ENCODE results near the gene SPEG. TPM values are rescaled to one million over a fixed set of nuclear protein-coding genes. Genes with fewer than 3 reads are reported as not detected.
A peak's percentile ranks its signal among the peaks of the same experiment; 100 is the strongest.

Gene SPEG
- total RNA-seq, 1 experiment from 2014 or later, result 56.6 TPM

GRCh38 chr2:219522111-219523030 is 87.7 kb downstream of the SPEG start (continued):
- TF ChIP-seq, protein P1, sequence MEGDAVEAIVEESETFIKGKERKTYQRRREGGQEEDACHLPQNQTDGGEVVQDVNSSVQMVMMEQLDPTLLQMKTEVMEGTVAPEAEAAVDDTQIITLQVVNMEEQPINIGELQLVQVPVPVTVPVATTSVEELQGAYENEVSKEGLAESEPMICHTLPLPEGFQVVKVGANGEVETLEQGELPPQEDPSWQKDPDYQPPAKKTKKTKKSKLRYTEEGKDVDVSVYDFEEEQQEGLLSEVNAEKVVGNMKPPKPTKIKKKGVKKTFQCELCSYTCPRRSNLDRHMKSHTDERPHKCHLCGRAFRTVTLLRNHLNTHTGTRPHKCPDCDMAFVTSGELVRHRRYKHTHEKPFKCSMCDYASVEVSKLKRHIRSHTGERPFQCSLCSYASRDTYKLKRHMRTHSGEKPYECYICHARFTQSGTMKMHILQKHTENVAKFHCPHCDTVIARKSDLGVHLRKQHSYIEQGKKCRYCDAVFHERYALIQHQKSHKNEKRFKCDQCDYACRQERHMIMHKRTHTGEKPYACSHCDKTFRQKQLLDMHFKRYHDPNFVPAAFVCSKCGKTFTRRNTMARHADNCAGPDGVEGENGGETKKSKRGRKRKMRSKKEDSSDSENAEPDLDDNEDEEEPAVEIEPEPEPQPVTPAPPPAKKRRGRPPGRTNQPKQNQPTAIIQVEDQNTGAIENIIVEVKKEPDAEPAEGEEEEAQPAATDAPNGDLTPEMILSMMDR (IDR thresholded peaks at IDR 0.05 in 2 of 3, conservative IDR thresholded peaks at IDR 0.05 in 1 of 3; ENCODE audit: borderline replicate concordance in 1 of 3, insufficient read depth in 1 of 3, low read depth in 2 of 3, low read length in 2 of 3), result no peak
- TF ChIP-seq EGR1 (IDR thresholded peaks at IDR 0.05; ENCODE audit: low read depth) (no peak), ZNF274 (IDR thresholded peaks at IDR 0.05; ENCODE audit: low read depth, low read length) (no peak), SIN3A (IDR thresholded peaks at IDR 0.05; ENCODE audit: low read depth) (no peak)

DNA sequence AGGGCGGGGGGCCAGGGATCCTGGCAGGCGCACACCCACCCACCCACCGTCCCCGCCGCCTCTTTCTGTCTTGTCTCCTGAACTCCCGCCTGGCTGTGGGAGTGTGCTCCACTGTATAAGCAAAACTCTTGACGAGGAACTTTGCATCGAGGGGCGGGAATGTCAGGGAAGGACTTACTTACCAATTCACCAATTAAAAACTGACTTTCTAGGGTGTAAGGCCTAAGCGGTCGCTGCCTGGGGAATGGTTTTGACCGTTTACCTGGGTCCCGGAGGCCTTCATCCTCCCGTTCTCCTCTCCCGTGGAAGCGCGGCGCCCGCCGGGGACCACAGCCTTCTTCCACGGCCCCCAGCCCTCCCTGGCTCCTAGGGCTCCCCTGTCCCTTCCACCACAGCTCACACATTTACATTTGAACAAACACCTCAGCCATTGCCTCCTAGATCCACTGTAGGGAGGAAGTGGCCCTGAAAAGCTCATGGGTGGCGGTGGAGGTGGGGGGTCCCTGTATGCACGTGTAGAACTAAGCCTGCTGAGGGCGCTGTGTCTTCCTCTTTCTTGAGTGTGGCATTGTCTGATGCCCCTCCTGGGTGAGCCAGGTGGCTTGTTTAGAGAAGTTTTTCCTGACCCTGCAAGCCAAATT is 88.5 kb downstream of the SPEG start:
- DNase-seq (ENCODE audit: low read depth, low spot score), result no peak
- POLR2A ChIA-PET, result interaction anchor here (2.4 kb wide), 1 partner anchor 25 kb away, joined by 18 read pairs; the partner anchor contains the start of gene GMPPA
- Histone ChIP-seq H4K20me1 (ENCODE audit: insufficient read depth) (no peaks in the 10 kb centered on the region), H3K9me3 (ENCODE audit: control insufficient read depth in 1 of 2, insufficient read depth in 1 of 2, low read depth in 1 of 2, low read length in 2 of 2) (no peaks in the 10 kb centered on the region), H2AFZ (ENCODE audit: low read depth, low read length, poor library complexity, severe bottlenecking) (no peak overlapping the region), H3K27me3 (ENCODE audit: insufficient read depth, low read length) (no peaks in the 10 kb centered on the region), H3K4me1 (ENCODE audit: control insufficient read depth in 1 of 2, insufficient read depth in 2 of 2, low read length in 2 of 2) (peaks cover 40 to 81% of the 10 kb centered on the region in 2 experiments), H3K4me3 (replicated peaks in 1 of 2; ENCODE audit: low read depth in 1 of 2, low read length in 2 of 2) (no peak overlapping the region), H3K4me2 (ENCODE audit: low read length) (peak overlapping the region; percentile 88), H3K36me3 (ENCODE audit: control insufficient read depth in 1 of 2, insufficient read depth in 2 of 2, low read length in 2 of 2) (no peaks in the 10 kb centered on the region), H3K79me2 (ENCODE audit: insufficient read depth, low read length) (no peaks in the 10 kb centered on the region), H3K9ac (ENCODE audit: low read length) (peak overlapping the region; percentile 64; the same call in 1 of the 2 replicates), H3K9me2 (ENCODE audit: insufficient read depth) (no peaks in the 10 kb centered on the region), H3K27ac (ENCODE audit: low read depth, low read length) (peak overlapping the region; percentile 1; the same call in 1 of the 2 replicates)
- intact Hi-C loops (cut with micrococcal nuclease), result no loop called here
- BruUV-seq (replicated peaks), result no TSS peak
- RAD21 ChIA-PET (ENCODE audit: low non-redundant PET in 1 of 2, low total read pairs in 2 of 2, uncharacterized antibody in 2 of 2, unreplicated experiment in 2 of 2), result interaction anchor here in 1 of 2 experiments (0.6 kb wide), 1 partner anchor 25 kb away, joined by 3 read pairs; no protein-coding TSS in a partner anchor
- ATAC-seq, result no peak
- TF ChIP-seq ELF1 (IDR thresholded peaks at IDR 0.05; ENCODE audit: borderline replicate concordance, low read depth) (no peak), EZH2phosphoT487 (IDR thresholded peaks at IDR 0.05; ENCODE audit: borderline replicate concordance) (no peak), FOSL1 (IDR thresholded peaks at IDR 0.05; ENCODE audit: low read depth) (no peak), CEBPB (IDR thresholded peaks at IDR 0.05; ENCODE audit: low read depth) (no peak), JUND (IDR thresholded peaks at IDR 0.05) (no peak), TCF7L2 (IDR thresholded peaks at IDR 0.05; ENCODE audit: borderline replicate concordance, extremely low read depth, insufficient read depth, insufficient read length) (no peak), EGR1 (IDR thresholded peaks at IDR 0.05; ENCODE audit: low read depth) (no peak), ZNF274 (IDR thresholded peaks at IDR 0.05; ENCODE audit: low read depth, low read length) (no peak)
- TF ChIP-seq, protein P1 (IDR thresholded peaks at IDR 0.05 in 2 of 3, conservative IDR thresholded peaks at IDR 0.05 in 1 of 3; ENCODE audit: borderline replicate concordance in 1 of 3, insufficient read depth in 1 of 3, low read depth in 2 of 3, low read length in 2 of 3), result peak in 2 of 3 experiments; percentile 30 to 40; a peak in 2 of 6 replicates
- CTCF ChIA-PET, result interaction anchor here (0.9 to 1.2 kb wide), 3 partner anchors 13 to 135 kb away, joined by 3 to 5 read pairs (median 4); no protein-coding TSS in a partner anchor
